ENCODE results near the gene GPAM.

GRCh38 chr10:112115781-112116385, 67.7 kb downstream of the GPAM start:
- TF ChIP-seq POLR2A (IDR thresholded peaks at IDR 0.05; ENCODE audit: low read depth, low read length) (no peak), TAF1 (IDR thresholded peaks at IDR 0.05; ENCODE audit: low read depth, low read length) (no peak), POLR2AphosphoS5 (IDR thresholded peaks at IDR 0.05; ENCODE audit: low read depth, low read length) (no peak), PAX5 (IDR thresholded peaks at IDR 0.05; ENCODE audit: insufficient read depth, low read length, severe bottlenecking) (no peak)
